Subcutaneous abdominal adipose tissue (tissue), 5 donors: ENCODE data around the gene BCL2.
A peak's percentile ranks its signal among the peaks of the same experiment; 100 is the strongest.

Experiments used
- H3K27ac ChIP-seq: one replicate; pipeline ENCODE4 v1.7.0; 2013; ENCODE audit warnings: low read depth, mild to moderate bottlenecking, inconsistent platforms, low read length, moderate library complexity
- H3K27me3 ChIP-seq, 5 donors: one replicate each; pipeline ENCODE4 v1.7.0; 2013; ENCODE audit warnings: low read length in 5 of 5, inconsistent platforms in 1 of 5; ENCODE audit not compliant: control insufficient read depth in 5 of 5, insufficient read depth in 4 of 5
- H3K36me3 ChIP-seq, 5 donors: one replicate each; pipeline ENCODE4 v1.7.0; 2013; ENCODE audit warnings: low read length in 5 of 5; ENCODE audit not compliant: control insufficient read depth in 5 of 5, insufficient read depth in 5 of 5
- H3K4me1 ChIP-seq, 5 donors: one replicate each; pipeline ENCODE4 v1.7.0; 2013; ENCODE audit warnings: low read length in 5 of 5, mild to moderate bottlenecking in 3 of 5, moderate library complexity in 1 of 5; ENCODE audit not compliant: control insufficient read depth in 5 of 5, insufficient read depth in 5 of 5
- H3K4me3 ChIP-seq, 5 donors: one replicate each; pipeline ENCODE4 v1.7.0; 2013; ENCODE audit warnings: low read length in 5 of 5, low read depth in 1 of 5
- H3K9ac ChIP-seq, 5 donors: one replicate each; pipeline ENCODE4 v1.7.0; 2013; ENCODE audit warnings: low read length in 5 of 5, mild to moderate bottlenecking in 4 of 5, moderate library complexity in 3 of 5
- H3K9me3 ChIP-seq, 5 donors: one replicate each; pipeline ENCODE4 v1.7.0; 2013; ENCODE audit warnings: low read length in 5 of 5; ENCODE audit not compliant: control insufficient read depth in 5 of 5
- donor health status: healthy.
- donor health status: healthy.
- donor health status: healthy.
- donor health status: healthy.
- donor health status: healthy.

BCL2 gene

DNA sequence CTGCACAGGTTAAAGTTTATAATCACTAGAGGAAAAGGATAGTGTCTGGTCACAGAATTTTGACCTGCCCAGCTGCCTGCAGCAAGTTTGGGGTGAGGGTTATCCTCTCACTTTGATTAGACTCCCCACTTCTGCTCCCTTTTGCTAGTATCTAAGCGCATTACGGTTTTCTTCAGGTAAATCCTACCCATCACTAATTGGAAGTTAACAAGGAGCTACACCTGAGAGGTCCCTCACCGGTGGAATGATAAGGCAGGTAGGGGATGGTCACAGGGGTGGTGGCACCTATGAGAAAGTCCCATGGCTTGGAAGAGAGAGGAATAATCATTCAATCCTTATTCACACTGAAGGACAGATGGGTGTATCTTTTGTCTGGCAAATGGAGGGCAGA is 7.6 kb downstream of the BCL2 start:
- H3K9me3 ChIP-seq = no peaks in the 10 kb centered on the region
- peak overlapping the region in 1 of 5 donors; percentile 48 for H3K9ac ChIP-seq
- peaks cover 2 to 64% (median 48%) of the 10 kb centered on the region in 5 donors for H3K4me1 ChIP-seq
- H3K4me3 ChIP-seq = no peak overlapping the region
- H3K36me3 ChIP-seq = no peaks in the 10 kb centered on the region
- H3K27me3 ChIP-seq = no peaks in the 10 kb centered on the region
- H3K27ac ChIP-seq = peak overlapping the region; percentile 52

GRCh38 chr18:63311118-63312018 is 8.2 kb downstream of the BCL2 start:
- Histone ChIP-seq H3K36me3 (no peaks in the 10 kb centered on the region), H3K9ac (no peak overlapping the region), H3K9me3 (no peaks in the 10 kb centered on the region), H3K4me3 (no peak overlapping the region), H3K4me1 (peaks cover 2 to 67% (median 44%) of the 10 kb centered on the region in 5 donors), H3K27ac (peak overlapping the region; percentile 52), H3K27me3 (no peaks in the 10 kb centered on the region)

GRCh38 chr18:63309422-63309821 is 10.1 kb downstream of the BCL2 start:
- no peak overlapping the region for H3K27ac ChIP-seq

GRCh38 chr18:63307551-63308200 is 11.9 kb downstream of the BCL2 start:
- peaks cover 2 to 48% (median 28%) of the 10 kb centered on the region in 5 donors for H3K4me1 ChIP-seq
- peak overlapping the region in 1 of 5 donors; percentile 10 for H3K9ac ChIP-seq
- no peaks in the 10 kb centered on the region for H3K27me3 ChIP-seq
- peak overlapping the region; percentile 56 for H3K27ac ChIP-seq
- H3K4me3 ChIP-seq = no peak overlapping the region
- no peaks in the 10 kb centered on the region for H3K36me3 ChIP-seq
- no peaks in the 10 kb centered on the region for H3K9me3 ChIP-seq

More at GRCh38 chr18:63309422-63309821, 10.1 kb downstream of the BCL2 start:
- Histone ChIP-seq H3K9ac (no peak overlapping the region), H3K4me3 (no peak overlapping the region), H3K36me3 (no peaks in the 10 kb centered on the region), H3K27me3 (no peaks in the 10 kb centered on the region), H3K4me1 (peaks cover 2 to 57% (median 37%) of the 10 kb centered on the region in 5 donors), H3K9me3 (no peaks in the 10 kb centered on the region)

- Histone ChIP-seq H3K27ac (peak overlapping the region; percentile 56), H3K36me3 (no peaks in the 10 kb centered on the region), H3K9ac (peak overlapping the region in 1 of 5 donors; percentile 10), H3K4me3 (no peak overlapping the region), H3K4me1 (peaks cover 2 to 48% (median 30%) of the 10 kb centered on the region in 5 donors), H3K27me3 (no peaks in the 10 kb centered on the region), H3K9me3 (no peaks in the 10 kb centered on the region)
These were observed 12.6 kb downstream of the BCL2 start for GRCh38 chr18:63306819-63307550.

- no peaks in the 10 kb centered on the region for H3K27me3 ChIP-seq
- peaks cover 6 to 49% (median 27%) of the 10 kb centered on the region in 5 donors for H3K4me1 ChIP-seq
- H3K9ac ChIP-seq = no peak overlapping the region
- no peaks in the 10 kb centered on the region for H3K36me3 ChIP-seq
- no peaks in the 10 kb centered on the region for H3K9me3 ChIP-seq
- H3K4me3 ChIP-seq = no peak overlapping the region
- peak overlapping the region; percentile 32 for H3K27ac ChIP-seq
These were observed 13.3 kb downstream of the BCL2 start for GRCh38 chr18:63306249-63306648.

DNA sequence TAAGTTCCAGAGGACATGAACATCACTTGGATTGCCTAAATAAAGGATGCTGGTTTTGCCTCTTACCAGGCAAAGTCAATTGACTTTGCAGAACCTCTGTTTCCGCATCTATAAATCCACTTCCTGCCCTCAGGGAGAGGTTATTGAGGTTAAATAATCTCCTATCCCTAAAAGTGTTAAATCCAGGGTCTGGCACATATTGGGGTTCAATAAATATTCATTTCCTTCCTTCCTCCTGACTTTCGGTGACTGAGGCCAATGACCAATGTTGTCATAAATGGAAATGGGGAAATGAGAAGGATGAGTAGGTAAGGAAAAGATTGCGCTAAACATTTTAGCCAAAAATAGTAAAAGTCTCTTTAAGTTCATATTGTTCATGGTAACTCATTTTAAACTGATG is 16.0 kb downstream of the BCL2 start:
- Histone ChIP-seq H3K9me3 (no peaks in the 10 kb centered on the region), H3K4me3 (no peak overlapping the region), H3K9ac (no peak overlapping the region), H3K4me1 (peaks cover 6 to 58% (median 37%) of the 10 kb centered on the region in 5 donors), H3K36me3 (peaks cover 0 to 6% (median 0%) of the 10 kb centered on the region in 5 donors), H3K27ac (peak overlapping the region; percentile 27), H3K27me3 (no peaks in the 10 kb centered on the region)

GRCh38 chr18:63302636-63303405 is 16.7 kb downstream of the BCL2 start:
- no peaks in the 10 kb centered on the region for H3K27me3 ChIP-seq
- H3K9me3 ChIP-seq = no peaks in the 10 kb centered on the region
- H3K27ac ChIP-seq = peak overlapping the region; percentile 73
- no peak overlapping the region for H3K9ac ChIP-seq
- H3K4me3 ChIP-seq = no peak overlapping the region
- H3K4me1 ChIP-seq = peaks cover 6 to 62% (median 44%) of the 10 kb centered on the region in 5 donors
- peaks cover 0 to 6% (median 0%) of the 10 kb centered on the region in 5 donors for H3K36me3 ChIP-seq

- H3K9ac ChIP-seq = no peak overlapping the region
These were observed 17.3 kb downstream of the BCL2 start for GRCh38 chr18:63302220-63302619.

More at GRCh38 chr18:63302220-63302619, 17.3 kb downstream of the BCL2 start:
- H3K27me3 ChIP-seq = no peaks in the 10 kb centered on the region
- no peaks in the 10 kb centered on the region for H3K9me3 ChIP-seq
- peak overlapping the region; percentile 73 for H3K27ac ChIP-seq
- peaks cover 0 to 6% (median 0%) of the 10 kb centered on the region in 5 donors for H3K36me3 ChIP-seq
- H3K4me3 ChIP-seq = no peak overlapping the region
- H3K4me1 ChIP-seq = peaks cover 4 to 61% (median 48%) of the 10 kb centered on the region in 5 donors
